K562 (cell line): ENCODE data around the gene CDH16. TPM values are rescaled to one million over a fixed set of nuclear protein-coding genes. Genes with fewer than 3 reads are reported as not detected.
A peak's percentile ranks its signal among the peaks of the same experiment; 100 is the strongest.

Source experiments
- ATF7 ChIP-seq: fragments of 450-650 bp; IDR thresholded peaks from 2 replicates; pipeline ENCODE4 v1.7.1; 2014; ENCODE audit warnings: mild to moderate bottlenecking, moderate library complexity
- C11orf30 ChIP-seq: fragments of 450-650 bp; IDR thresholded peaks from 2 replicates; pipeline ENCODE4 v1.6.1; 2016; ENCODE audit warnings: low read depth, mild to moderate bottlenecking
- CCNT2 ChIP-seq: IDR thresholded peaks from 2 replicates; pipeline ENCODE4 v1.6.1; 2011; ENCODE audit warnings: borderline replicate concordance, low read depth, mild to moderate bottlenecking, moderate library complexity, mixed read lengths, low read length; ENCODE audit not compliant: insufficient read length; ENCODE audit errors: extremely low read depth
- EP400 ChIP-seq: fragments of 450-650 bp; IDR thresholded peaks from 2 replicates; pipeline ENCODE4 v1.6.1; 2017; ENCODE audit warnings: antibody characterized with exemption, mild to moderate bottlenecking, moderate library complexity
- MTA2 ChIP-seq: fragments of 450-650 bp; IDR thresholded peaks from 2 replicates; pipeline ENCODE4 v1.6.1; 2016; ENCODE audit warnings: low read depth
- NFIC ChIP-seq: fragments of 450-650 bp; IDR thresholded peaks from 2 replicates; pipeline ENCODE4 v1.6.1; 2017; ENCODE audit warnings: mild to moderate bottlenecking, inconsistent platforms
- POLR2G ChIP-seq: fragments of 200-400 bp; formaldehyde crosslinking; IDR thresholded peaks from 2 replicates; pipeline ENCODE4 v1.6.1; 2017; ENCODE audit warnings: low read depth, mild to moderate bottlenecking, antibody characterized with exemption, low read length, moderate library complexity
- SMAD3 ChIP-seq: fragments of 450-650 bp; formaldehyde crosslinking; conservative IDR thresholded peaks from 2 replicates; pipeline ENCODE4 v1.4.0; 2020; ENCODE audit warnings: mild to moderate bottlenecking
- SOX6 ChIP-seq: fragments of 450-650 bp; IDR thresholded peaks from 2 replicates; pipeline ENCODE4 v1.6.1; 2014; ENCODE audit warnings: mild to moderate bottlenecking
- SRSF7 ChIP-seq: fragments of 200-400 bp; formaldehyde crosslinking; optimal IDR thresholded peaks from 2 replicates; pipeline ENCODE3; 2017; ENCODE audit warnings: mild to moderate bottlenecking, low read depth, low read length
- STAG1 ChIP-seq: sonication (generic); formaldehyde crosslinking; IDR thresholded peaks from 2 replicates; pipeline ENCODE4 v1.5.0; 2020; ENCODE audit warnings: missing genetic modification reagents, borderline replicate concordance
- TEAD4 ChIP-seq, 2 experiments: sonication (generic) in 1 of 2; formaldehyde crosslinking in 1 of 2; IDR thresholded peaks; 2 replicates each; pipeline versions ENCODE4 v1.6.1 to v1.8.0; 2012 to 2022; ENCODE audit warnings: borderline replicate concordance in 1 of 2, inconsistent platforms in 1 of 2, low read length in 1 of 2, mild to moderate bottlenecking in 1 of 2, missing genetic modification reagents in 1 of 2
- XRCC5 ChIP-seq: fragments of 200-400 bp; formaldehyde crosslinking; IDR thresholded peaks from 2 replicates; pipeline ENCODE4 v1.6.1; 2017; ENCODE audit warnings: low read depth, mild to moderate bottlenecking, low read length
- ZNF778 ChIP-seq: fragments of 450-650 bp; formaldehyde crosslinking; IDR thresholded peaks from 2 replicates; pipeline ENCODE4 v1.4.0; 2020; ENCODE audit warnings: mild to moderate bottlenecking, moderate library complexity
- polyA plus RNA-seq, 8 experiments: library from polyadenylated mRNA; depleted of rRNA in 4 of 8; stranded (reverse) in 5 of 8; unstranded in 3 of 8; fragments of >200 nt; fragmentation: Nextera tagmentation in 2 of 8; fragmentation: Illumina TruSeq in 1 of 8; extraction: Ambion mirVana in 2 of 8; extraction: Trizol in 1 of 8; gene quantifications; 2 replicates each; pipeline versions ENCODE4 v1.2.1 to v1.2.3, GENCODE V29; 2011 to 2014; ENCODE audit warnings: inconsistent platforms in 1 of 8, missing spikeins in 1 of 8
- total RNA-seq, 7 experiments: library from RNA; depleted of rRNA in 6 of 7; stranded (reverse); fragments of >200 nt in 6 of 7; fragmentation: Illumina TruSeq in 2 of 7; extraction: Trizol in 2 of 7; gene quantifications; 2 replicates each; pipeline versions ENCODE4 v1.2.1 to v1.2.3, GENCODE V29; 2011 to 2021; ENCODE audit warnings: low replicate concordance in 1 of 7
- TF ChIP-seq, protein P1 (sequence below), 2 experiments: fragments of 200-800 bp in 1 of 2; sonication (Bioruptor generic) in 1 of 2; sonication (generic) in 1 of 2; formaldehyde crosslinking in 1 of 2; IDR thresholded peaks in 1 of 2; conservative IDR thresholded peaks in 1 of 2; 2 replicates each; pipeline versions ENCODE4 v1.5.0 to v1.6.1; 2016 to 2020; ENCODE audit warnings: missing compliant biosample characterization in 1 of 2, missing genetic modification characterization in 1 of 2, missing genetic modification reagents in 1 of 2
- TF ChIP-seq, protein P2 (sequence below), 2 experiments: IDR thresholded peaks; 2 replicates each; pipeline ENCODE4 v1.6.1; 2011; ENCODE audit warnings: borderline replicate concordance in 1 of 2, control low read depth in 1 of 2, low read depth in 1 of 2, low read length in 1 of 2, mild to moderate bottlenecking in 1 of 2, mixed read lengths in 1 of 2, moderate library complexity in 1 of 2; ENCODE audit not compliant: insufficient read depth in 1 of 2, insufficient read length in 1 of 2, poor library complexity in 1 of 2, severe bottlenecking in 1 of 2; ENCODE audit errors: extremely low read depth in 1 of 2
- TF ChIP-seq, protein P3 (sequence below): fragments of 250-450 bp; sonication (Bioruptor Pico); IDR thresholded peaks from 2 replicates; pipeline ENCODE4 v1.4.0; 2020
- TF ChIP-seq, protein P4 (sequence below): fragments of 150-350 bp; conservative IDR thresholded peaks from 2 replicates; pipeline ENCODE4 v1.6.1; 2014; ENCODE audit warnings: low read length

CDH16 gene
- total and polyA plus RNA-seq, 9 of the 15 experiments (the other 6 are each of a cell fraction or from before 2014, with no cell fraction given), result not detected

DNA sequence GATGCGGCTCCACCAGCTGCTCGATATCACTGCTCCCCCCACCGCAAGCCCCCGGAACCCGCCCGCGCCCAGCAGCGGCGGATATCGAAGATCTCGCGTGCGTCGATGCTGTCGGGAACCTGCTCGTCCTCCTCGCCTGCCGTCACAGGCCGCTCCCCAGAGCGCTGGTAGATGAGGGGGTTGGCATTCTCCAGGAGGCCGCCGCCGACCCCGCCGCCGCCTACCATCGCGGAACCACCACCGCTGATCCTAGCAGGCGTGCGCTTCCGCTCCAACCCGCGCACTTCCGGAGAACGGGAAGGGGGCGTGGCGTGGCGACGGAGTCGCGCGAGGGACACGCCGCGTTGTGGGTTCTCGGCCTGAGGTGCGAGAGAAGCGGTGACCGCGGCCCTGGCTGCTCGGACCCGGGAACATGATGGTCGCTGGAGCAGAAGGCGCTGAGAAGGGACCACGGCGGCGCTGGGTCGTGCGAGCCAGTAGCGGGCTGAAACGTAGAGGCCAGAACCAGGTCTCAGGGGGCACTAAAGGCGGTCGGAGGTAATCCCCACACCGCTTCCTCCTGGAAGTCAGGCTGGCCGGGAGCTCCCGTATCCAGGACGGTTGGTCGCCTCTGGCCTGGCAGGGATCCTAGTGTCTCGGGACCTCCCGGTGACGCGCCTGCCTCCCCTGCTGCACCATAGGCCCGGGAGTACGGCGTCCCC lies 15.6 kb upstream of the CDH16 start, which contains the start of gene CIAO2B (continued):
- TF ChIP-seq ATF7 (peak; percentile 69), EP400 (peak; percentile 85), XRCC5 (0 out of 2 replicates have a peak, but pooled peaks have one; percentile 41), CCNT2 (no peak), C11orf30 (peak; percentile 88), SRSF7 (no peak), TEAD4 (IDR thresholded peaks at IDR 0.05; ENCODE audit: low read length) (0 out of 2 replicates have a peak, but pooled peaks have one; percentile 8), TEAD4 (CRISPR knock-in tag; IDR thresholded peaks at IDR 0.05; ENCODE audit: borderline replicate concordance) (no peak), MTA2 (no peak), SMAD3 (CRISPR knock-in tag) (0 out of 2 replicates have a peak, but pooled peaks have one; percentile 14), POLR2G (peak; percentile 94), SOX6 (peak; percentile 30; the same call in 1 of the 2 replicates), STAG1 (CRISPR knock-in tag) (no peak), NFIC (peak; percentile 42; the same call in 1 of the 2 replicates), ZNF778 (no peak)
- TF ChIP-seq, protein P1, sequence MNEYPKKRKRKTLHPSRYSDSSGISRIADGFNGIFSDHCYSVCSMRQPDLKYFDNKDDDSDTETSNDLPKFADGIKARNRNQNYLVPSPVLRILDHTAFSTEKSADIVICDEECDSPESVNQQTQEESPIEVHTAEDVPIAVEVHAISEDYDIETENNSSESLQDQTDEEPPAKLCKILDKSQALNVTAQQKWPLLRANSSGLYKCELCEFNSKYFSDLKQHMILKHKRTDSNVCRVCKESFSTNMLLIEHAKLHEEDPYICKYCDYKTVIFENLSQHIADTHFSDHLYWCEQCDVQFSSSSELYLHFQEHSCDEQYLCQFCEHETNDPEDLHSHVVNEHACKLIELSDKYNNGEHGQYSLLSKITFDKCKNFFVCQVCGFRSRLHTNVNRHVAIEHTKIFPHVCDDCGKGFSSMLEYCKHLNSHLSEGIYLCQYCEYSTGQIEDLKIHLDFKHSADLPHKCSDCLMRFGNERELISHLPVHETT (CRISPR knock-in tag; conservative IDR thresholded peaks at IDR 0.05 in 1 of 2, IDR thresholded peaks at IDR 0.05 in 1 of 2), result no peak
- TF ChIP-seq, protein P2, sequence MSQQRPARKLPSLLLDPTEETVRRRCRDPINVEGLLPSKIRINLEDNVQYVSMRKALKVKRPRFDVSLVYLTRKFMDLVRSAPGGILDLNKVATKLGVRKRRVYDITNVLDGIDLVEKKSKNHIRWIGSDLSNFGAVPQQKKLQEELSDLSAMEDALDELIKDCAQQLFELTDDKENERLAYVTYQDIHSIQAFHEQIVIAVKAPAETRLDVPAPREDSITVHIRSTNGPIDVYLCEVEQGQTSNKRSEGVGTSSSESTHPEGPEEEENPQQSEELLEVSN (IDR thresholded peaks at IDR 0.05; ENCODE audit: borderline replicate concordance in 1 of 2, extremely low read depth in 1 of 2, insufficient read depth in 1 of 2, insufficient read length in 1 of 2, low read depth in 1 of 2, low read length in 1 of 2, poor library complexity in 1 of 2, severe bottlenecking in 1 of 2), result peak; percentile 65 to 81
- TF ChIP-seq, protein P3, sequence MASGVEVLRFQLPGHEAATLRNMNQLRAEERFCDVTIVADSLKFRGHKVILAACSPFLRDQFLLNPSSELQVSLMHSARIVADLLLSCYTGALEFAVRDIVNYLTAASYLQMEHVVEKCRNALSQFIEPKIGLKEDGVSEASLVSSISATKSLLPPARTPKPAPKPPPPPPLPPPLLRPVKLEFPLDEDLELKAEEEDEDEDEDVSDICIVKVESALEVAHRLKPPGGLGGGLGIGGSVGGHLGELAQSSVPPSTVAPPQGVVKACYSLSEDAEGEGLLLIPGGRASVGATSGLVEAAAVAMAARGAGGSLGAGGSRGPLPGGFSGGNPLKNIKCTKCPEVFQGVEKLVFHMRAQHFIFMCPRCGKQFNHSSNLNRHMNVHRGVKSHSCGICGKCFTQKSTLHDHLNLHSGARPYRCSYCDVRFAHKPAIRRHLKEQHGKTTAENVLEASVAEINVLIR (CRISPR knock-in tag), result no peak
- TF ChIP-seq, protein P4, sequence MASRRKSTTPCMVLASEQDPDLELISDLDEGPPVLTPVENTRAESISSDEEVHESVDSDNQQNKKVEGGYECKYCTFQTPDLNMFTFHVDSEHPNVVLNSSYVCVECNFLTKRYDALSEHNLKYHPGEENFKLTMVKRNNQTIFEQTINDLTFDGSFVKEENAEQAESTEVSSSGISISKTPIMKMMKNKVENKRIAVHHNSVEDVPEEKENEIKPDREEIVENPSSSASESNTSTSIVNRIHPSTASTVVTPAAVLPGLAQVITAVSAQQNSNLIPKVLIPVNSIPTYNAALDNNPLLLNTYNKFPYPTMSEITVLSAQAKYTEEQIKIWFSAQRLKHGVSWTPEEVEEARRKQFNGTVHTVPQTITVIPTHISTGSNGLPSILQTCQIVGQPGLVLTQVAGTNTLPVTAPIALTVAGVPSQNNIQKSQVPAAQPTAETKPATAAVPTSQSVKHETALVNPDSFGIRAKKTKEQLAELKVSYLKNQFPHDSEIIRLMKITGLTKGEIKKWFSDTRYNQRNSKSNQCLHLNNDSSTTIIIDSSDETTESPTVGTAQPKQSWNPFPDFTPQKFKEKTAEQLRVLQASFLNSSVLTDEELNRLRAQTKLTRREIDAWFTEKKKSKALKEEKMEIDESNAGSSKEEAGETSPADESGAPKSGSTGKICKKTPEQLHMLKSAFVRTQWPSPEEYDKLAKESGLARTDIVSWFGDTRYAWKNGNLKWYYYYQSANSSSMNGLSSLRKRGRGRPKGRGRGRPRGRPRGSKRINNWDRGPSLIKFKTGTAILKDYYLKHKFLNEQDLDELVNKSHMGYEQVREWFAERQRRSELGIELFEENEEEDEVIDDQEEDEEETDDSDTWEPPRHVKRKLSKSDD, result no peak
